ENCODE measurements around the gene SNTG2.

- no peak for TF ChIP-seq POLR2AphosphoS5 (IDR thresholded peaks at IDR 0.05; ENCODE audit: low read depth, low read length)
- no peak for TF ChIP-seq REST (IDR thresholded peaks at IDR 0.05; ENCODE audit: insufficient read depth in 1 of 2, low read depth in 2 of 2, low read length in 2 of 2)
- no peak for TF ChIP-seq SIN3A (IDR thresholded peaks at IDR 0.05; ENCODE audit: borderline replicate concordance, insufficient read depth, low read length)
- TF ChIP-seq TAF1 (IDR thresholded peaks at IDR 0.05; ENCODE audit: borderline replicate concordance, insufficient read depth, low read length) = no peak
These were observed 4.3 kb upstream of the SNTG2 start for GRCh38 chr2:946073-946948.
